ENCODE data around the gene LYSMD3. TPM values are rescaled to one million over a fixed set of nuclear protein-coding genes. Genes with fewer than 3 reads are reported as not detected.

LYSMD3 gene
- total RNA-seq, 4 donors from 2014 or later, result 7.9 to 15.7 (median 14.3) TPM

DNA sequence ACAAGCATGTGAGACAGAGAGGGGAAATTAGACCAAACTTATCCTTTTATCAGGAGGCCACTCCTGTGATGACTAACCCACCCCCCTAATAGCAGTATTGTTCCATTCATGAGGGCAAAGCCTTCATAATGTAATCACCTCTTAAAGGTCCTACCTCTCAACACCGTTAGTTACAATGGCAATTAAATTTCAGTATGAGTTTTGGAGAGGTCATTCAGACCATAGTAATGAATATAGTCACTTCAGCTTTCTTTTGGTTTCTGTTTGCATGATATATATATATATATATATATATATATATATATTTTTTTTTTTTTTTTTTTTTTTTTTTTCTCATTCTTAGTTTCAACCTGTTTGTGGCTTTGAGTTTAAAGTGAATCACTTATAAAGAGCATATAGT, 39.7 kb upstream of the LYSMD3 start:
- H3K27me3 ChIP-seq, result no peaks in the 10 kb centered on the region
- TF ChIP-seq, protein P1, sequence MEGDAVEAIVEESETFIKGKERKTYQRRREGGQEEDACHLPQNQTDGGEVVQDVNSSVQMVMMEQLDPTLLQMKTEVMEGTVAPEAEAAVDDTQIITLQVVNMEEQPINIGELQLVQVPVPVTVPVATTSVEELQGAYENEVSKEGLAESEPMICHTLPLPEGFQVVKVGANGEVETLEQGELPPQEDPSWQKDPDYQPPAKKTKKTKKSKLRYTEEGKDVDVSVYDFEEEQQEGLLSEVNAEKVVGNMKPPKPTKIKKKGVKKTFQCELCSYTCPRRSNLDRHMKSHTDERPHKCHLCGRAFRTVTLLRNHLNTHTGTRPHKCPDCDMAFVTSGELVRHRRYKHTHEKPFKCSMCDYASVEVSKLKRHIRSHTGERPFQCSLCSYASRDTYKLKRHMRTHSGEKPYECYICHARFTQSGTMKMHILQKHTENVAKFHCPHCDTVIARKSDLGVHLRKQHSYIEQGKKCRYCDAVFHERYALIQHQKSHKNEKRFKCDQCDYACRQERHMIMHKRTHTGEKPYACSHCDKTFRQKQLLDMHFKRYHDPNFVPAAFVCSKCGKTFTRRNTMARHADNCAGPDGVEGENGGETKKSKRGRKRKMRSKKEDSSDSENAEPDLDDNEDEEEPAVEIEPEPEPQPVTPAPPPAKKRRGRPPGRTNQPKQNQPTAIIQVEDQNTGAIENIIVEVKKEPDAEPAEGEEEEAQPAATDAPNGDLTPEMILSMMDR (IDR thresholded peaks at IDR 0.05 in 4 of 5, conservative IDR thresholded peaks at IDR 0.05 in 1 of 5), result no peak
- no peak for TF ChIP-seq POLR2A (IDR thresholded peaks at IDR 0.05)
- H3K9me3 ChIP-seq, result no peaks in the 10 kb centered on the region
- in situ Hi-C loops (cut with MboI; ENCODE audit: low sequenced_read_pairs in 4 of 4) (no loop called here), intact Hi-C loops (cut with DNase I; ENCODE audit: low total_unique reads) (no loop called here)
- no peak overlapping the region for H3K27ac ChIP-seq
- ATAC-seq (no peak), DNase-seq (no peak)
- H3K36me3 ChIP-seq, result no peaks in the 10 kb centered on the region
- H3K4me1 ChIP-seq, result no peaks in the 10 kb centered on the region
- H3K4me3 ChIP-seq, result no peak overlapping the region

DNA sequence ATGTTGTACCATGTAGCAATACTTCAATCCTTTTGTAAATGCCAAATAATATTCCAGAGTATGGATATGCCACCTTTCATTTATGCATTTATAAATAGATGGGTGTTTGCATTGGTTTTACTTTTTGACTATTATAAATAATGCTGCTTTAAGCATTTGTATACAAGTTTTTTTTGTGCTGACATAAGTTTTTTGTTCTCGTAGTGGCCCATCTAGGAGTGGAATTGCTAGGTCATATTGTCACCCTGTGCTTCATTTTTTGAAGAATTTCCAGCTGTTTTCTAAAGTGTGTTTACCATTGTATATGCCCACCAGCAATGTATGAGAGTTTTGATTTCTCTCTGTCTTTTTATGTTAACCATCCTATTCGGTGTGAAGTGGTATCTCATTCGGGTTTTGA, 36.1 kb upstream of the LYSMD3 start:
- TF ChIP-seq, protein P1 (IDR thresholded peaks at IDR 0.05 in 4 of 5, conservative IDR thresholded peaks at IDR 0.05 in 1 of 5), result no peak
- TF ChIP-seq POLR2A (IDR thresholded peaks at IDR 0.05), result no peak
- DNase-seq, result no peak
- Histone ChIP-seq H3K9me3 (no peaks in the 10 kb centered on the region), H3K4me3 (no peak overlapping the region), H3K27ac (no peak overlapping the region), H3K36me3 (no peaks in the 10 kb centered on the region), H3K4me1 (no peaks in the 10 kb centered on the region), H3K27me3 (peaks cover 3 to 10% (median 5%) of the 10 kb centered on the region in 3 donors)
- in situ Hi-C loops (cut with MboI; ENCODE audit: low sequenced_read_pairs in 4 of 4) (no loop called here), intact Hi-C loops (cut with DNase I; ENCODE audit: low total_unique reads) (no loop called here)
- no peak for ATAC-seq

DNA sequence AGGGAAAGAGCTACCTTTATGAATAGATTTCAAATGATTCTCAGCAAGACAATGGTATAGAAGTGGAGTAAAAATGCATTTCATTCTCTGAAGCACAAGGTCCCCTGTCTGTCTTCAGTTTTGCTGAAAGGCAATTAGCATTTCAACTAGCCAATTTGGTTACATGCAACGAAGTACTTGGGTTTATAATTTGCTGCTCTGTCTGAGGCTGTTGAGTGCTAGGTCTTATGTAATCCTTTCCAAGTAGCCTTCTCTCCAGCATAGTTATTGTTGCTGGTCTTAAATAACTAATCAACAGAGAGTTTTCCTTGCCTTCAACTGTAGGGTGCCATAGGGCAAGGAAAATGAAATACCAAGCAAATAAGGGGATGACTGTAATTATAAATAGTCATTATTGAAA, 33.7 kb upstream of the LYSMD3 start:
- DNase-seq, result no peak
- in situ Hi-C loops (cut with MboI; ENCODE audit: low sequenced_read_pairs in 4 of 4), result no loop called here
- peaks cover 25 to 28% (median 26%) of the 10 kb centered on the region in 3 donors for H3K27me3 ChIP-seq
- no peaks in the 10 kb centered on the region for H3K36me3 ChIP-seq
- H3K9me3 ChIP-seq, result no peaks in the 10 kb centered on the region
- ATAC-seq, result no peak
- peaks cover 6% of the 10 kb centered on the region in 2 donors for H3K4me1 ChIP-seq
- TF ChIP-seq, protein P1 (IDR thresholded peaks at IDR 0.05 in 4 of 5, conservative IDR thresholded peaks at IDR 0.05 in 1 of 5), result no peak
- no peak for TF ChIP-seq POLR2A (IDR thresholded peaks at IDR 0.05)
- intact Hi-C loops (cut with DNase I; ENCODE audit: low total_unique reads), result no loop called here
- no peak overlapping the region for H3K27ac ChIP-seq
- H3K4me3 ChIP-seq, result no peak overlapping the region

DNA sequence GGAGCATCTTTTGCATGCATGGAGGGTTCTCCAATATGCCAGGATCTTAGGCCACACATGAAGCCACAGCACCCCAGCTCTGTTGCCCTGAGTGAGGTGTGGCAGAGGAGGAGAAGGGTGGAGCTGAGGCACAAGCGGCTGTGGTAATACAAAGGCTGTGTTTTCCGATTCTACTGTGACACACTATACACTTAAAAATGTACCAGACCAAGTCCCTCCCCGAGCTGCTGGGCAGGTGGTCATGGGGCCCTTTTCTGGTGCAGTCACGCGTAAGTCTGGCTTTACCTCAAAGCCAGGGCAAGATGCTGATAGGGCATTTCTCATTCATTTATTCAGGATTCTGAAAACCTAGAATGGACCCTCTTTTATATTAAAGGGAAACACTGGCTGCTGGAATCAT, 33.0 kb upstream of the LYSMD3 start:
- H3K4me3 ChIP-seq, result no peak overlapping the region
- intact Hi-C loops (cut with DNase I; ENCODE audit: low total_unique reads), result no loop called here
- no peak overlapping the region for H3K27ac ChIP-seq
- H3K36me3 ChIP-seq, result no peaks in the 10 kb centered on the region
- DNase-seq (no peak), ATAC-seq (no peak)
- in situ Hi-C loops (cut with MboI; ENCODE audit: low sequenced_read_pairs in 4 of 4), result no loop called here
- H3K9me3 ChIP-seq, result no peaks in the 10 kb centered on the region
- H3K27me3 ChIP-seq, result peaks cover 28 to 36% (median 34%) of the 10 kb centered on the region in 3 donors
- H3K4me1 ChIP-seq, result peaks cover 7% of the 10 kb centered on the region in 2 donors
- TF ChIP-seq, protein P1 (IDR thresholded peaks at IDR 0.05 in 4 of 5, conservative IDR thresholded peaks at IDR 0.05 in 1 of 5), result no peak
- TF ChIP-seq POLR2A (IDR thresholded peaks at IDR 0.05), result no peak

DNA sequence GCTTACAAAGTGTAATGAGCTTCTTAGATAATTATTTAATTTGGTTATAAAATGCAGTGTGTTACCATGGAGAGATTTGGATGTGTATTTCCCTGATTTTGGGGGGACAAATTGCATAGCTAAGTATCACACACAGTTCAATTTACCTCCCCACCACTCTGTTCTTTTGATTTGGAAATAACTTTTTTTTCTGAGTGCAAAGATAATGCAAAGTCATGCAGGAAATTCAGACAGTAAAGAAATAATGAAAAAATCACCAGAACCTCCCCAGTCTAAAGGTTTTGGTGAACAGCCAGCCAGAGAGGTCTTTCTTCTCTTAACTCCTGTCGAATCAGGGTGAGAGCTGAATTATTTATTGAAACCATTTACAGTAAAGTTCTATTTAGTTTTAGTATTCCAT, 32.4 kb upstream of the LYSMD3 start:
- intact Hi-C loops (cut with DNase I; ENCODE audit: low total_unique reads) (no loop called here), in situ Hi-C loops (cut with MboI; ENCODE audit: low sequenced_read_pairs in 4 of 4) (no loop called here)
- no peaks in the 10 kb centered on the region for H3K36me3 ChIP-seq
- DNase-seq (no peak), ATAC-seq (no peak)
- peaks cover 30 to 39% (median 37%) of the 10 kb centered on the region in 3 donors for H3K27me3 ChIP-seq
- peaks cover 7% of the 10 kb centered on the region in 2 donors for H3K4me1 ChIP-seq
- TF ChIP-seq, protein P1 (IDR thresholded peaks at IDR 0.05 in 4 of 5, conservative IDR thresholded peaks at IDR 0.05 in 1 of 5), result no peak
- TF ChIP-seq POLR2A (IDR thresholded peaks at IDR 0.05), result no peak
- H3K27ac ChIP-seq, result no peak overlapping the region
- H3K4me3 ChIP-seq, result no peak overlapping the region
- H3K9me3 ChIP-seq, result no peaks in the 10 kb centered on the region

All from gastrocnemius medialis (tissue), 4 donors.